OCI-LY7 (cell line): ENCODE results near the gene SRGAP2B.
"Not testable (repeated sequence)": the region's sequence is repeated elsewhere in the genome, so short reads cannot be mapped to it uniquely, and the experiment has no call there.

Source experiments
- CTCF ChIP-seq: fragments of 200-600 bp; sonication (generic); conservative IDR thresholded peaks from 2 replicates; pipeline ENCODE4 v1.5.1; 2014; ENCODE audit warnings: mild to moderate bottlenecking, antibody characterized with exemption, low read length, moderate library complexity, mixed read lengths
- EZH2phosphoT487 ChIP-seq: fragments of 200-600 bp; sonication (generic); IDR thresholded peaks from 2 replicates; pipeline ENCODE4 v1.6.1; 2018; ENCODE audit warnings: low read depth, borderline replicate concordance, mild to moderate bottlenecking, mixed run types, antibody characterized with exemption, low read length, moderate library complexity, mixed read lengths

- not testable (repeated sequence) for TF ChIP-seq CTCF, EZH2phosphoT487
These were observed 79.2 kb downstream of the SRGAP2B start for GRCh38 chr1:145015744-145016491.
